HG02884 (cell line): ENCODE data around the gene PPM1N.
A peak's percentile ranks its signal among the peaks of the same experiment; 100 is the strongest.
"Not testable (repeated sequence)": the region's sequence is repeated elsewhere in the genome, so short reads cannot be mapped to it uniquely, and the experiment has no call there.

Experiments used
- ATAC-seq: cut with Tn5 transposase; IDR thresholded peaks from one replicate; pipeline ENCODE4 v1.9.1; 2021; ENCODE audit warnings: mild to moderate bottlenecking, moderate library complexity; ENCODE audit not compliant: unreplicated experiment

PPM1N gene

DNA sequence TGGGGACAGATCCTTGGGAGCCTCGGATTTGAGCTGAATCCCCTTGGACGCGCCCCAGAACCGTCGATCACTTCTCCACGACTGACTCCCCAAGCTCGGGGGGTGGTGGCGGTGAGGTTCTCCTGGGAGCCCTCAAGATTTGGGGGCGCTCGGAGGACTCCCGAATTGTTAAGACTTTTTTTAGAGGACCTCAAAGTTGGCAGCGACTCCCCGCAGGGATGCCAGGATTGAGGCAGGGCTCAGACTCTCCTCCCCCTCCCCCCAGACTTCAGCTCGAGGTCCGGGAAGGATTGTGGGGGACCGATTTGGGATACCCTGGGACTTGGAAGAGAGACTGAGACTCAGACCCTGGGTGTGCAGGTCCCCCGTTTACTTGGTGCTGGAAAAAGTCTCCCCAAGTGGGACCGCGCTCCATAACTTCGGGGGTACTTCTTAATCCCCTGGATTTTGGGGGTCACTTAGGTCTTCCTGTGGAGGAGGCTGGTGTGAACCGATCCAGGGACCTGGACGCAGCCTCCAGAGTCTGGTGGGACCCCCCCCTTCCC is 9.7 kb downstream of the PPM1N start:
- no peak for ATAC-seq

GRCh38 chr19:45508417-45508860 is 10.2 kb downstream of the PPM1N start:
- no peak for ATAC-seq

DNA sequence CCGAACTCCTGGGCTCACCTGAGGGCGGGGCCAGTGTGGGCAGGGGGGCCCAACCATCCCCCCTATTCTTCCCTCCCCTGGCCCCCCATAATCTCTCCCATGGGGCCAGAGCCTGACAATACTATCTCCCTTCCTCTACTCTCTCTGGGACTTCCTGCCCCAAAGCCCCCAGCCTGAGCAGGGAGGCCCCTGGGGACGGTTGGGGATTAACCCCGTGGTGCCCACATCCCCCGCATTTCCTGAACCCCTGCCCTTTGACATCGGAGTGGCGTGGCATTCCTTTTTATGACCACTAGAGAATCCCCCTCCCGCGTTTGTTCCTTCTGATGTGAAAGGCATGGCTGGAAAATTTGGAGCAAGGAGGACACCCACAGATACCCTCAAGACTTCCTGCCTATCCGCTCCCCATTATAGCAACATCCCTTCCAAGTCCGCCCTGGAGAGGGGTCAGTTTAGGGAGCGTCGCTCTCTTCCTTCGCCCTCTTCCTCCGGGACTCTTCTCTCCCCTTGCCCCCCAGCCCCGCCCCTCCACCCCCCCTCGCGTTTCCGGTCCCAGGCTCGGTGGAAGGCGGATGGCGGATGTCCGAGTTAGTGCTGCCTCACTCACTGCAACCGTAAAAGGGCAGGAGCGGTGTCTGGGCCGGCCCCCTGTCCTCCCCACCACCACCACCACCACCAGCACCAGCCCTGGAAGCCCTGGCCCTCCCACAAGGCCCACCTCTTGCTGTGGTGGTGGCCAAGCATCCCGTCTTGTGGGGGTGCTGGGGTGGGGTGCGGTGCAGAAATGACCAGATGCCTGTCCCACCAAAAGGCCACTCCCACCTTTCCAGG is 10.8 kb downstream of the PPM1N start:
- no peak for ATAC-seq

DNA sequence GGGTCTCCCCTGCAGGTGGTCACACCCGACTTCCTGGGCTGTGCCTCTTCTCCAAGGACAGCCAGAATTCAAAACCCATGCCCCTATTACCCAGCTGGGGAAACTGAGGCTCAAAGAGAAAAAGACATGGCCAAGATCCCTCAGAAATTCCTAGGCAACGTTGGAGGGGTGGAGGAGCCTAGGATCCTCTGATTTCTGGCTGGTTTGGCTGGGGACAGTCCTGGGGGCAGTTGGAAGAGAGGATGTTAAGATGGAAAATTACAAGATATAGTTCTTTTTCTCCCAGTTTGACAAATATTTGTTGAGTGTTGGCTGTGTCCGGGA is 11.4 kb downstream of the PPM1N start:
- ATAC-seq, result no peak

GRCh38 chr19:45510352-45510751 is 12.1 kb downstream of the PPM1N start:
- not testable (repeated sequence) for ATAC-seq

GRCh38 chr19:45511074-45511473 is 12.8 kb downstream of the PPM1N start:
- no peak for ATAC-seq

- no peak for ATAC-seq
Measured at GRCh38 chr19:45512881-45513483, 14.7 kb downstream of the PPM1N start.

- no peak for ATAC-seq
Measured at GRCh38 chr19:45514376-45515051, 16.3 kb downstream of the PPM1N start.

DNA sequence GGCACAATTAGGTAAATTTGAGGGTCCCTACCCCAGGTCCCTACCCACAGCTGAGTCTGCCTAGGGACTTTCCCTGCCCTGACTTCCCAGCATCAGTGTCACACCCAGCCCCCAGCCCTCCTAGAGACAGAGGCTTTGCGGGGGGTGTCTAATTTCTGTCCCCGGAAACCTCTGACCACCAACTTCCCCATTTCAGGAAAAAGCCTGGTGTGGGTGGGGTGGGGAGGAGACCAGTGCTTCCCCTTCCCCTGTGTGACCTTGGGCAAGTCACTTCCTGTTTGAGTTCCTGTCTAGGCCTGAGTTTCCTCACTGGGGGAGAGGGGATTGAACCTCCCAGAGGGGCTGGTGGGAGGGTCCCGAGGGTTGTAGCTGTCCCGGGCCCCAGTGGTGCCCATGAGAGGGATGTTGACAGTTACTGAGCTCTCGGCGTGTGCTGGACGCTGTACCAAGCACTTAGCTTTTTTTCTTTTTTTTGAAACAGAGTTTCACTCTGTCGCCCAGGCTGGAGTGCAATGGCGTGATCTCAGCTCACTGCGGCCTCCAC is 16.9 kb downstream of the PPM1N start:
- no peak for ATAC-seq

- no peak for ATAC-seq
Measured at GRCh38 chr19:45515807-45516401, 17.7 kb downstream of the PPM1N start.

GRCh38 chr19:45517238-45517637 is 19.0 kb downstream of the PPM1N start:
- no peak for ATAC-seq

GRCh38 chr19:45517641-45518468 is 19.6 kb downstream of the PPM1N start:
- no peak for ATAC-seq

- no peak for ATAC-seq
Measured at GRCh38 chr19:45518469-45518826, 20.2 kb downstream of the PPM1N start.

GRCh38 chr19:45522010-45522941 is 24.0 kb downstream of the PPM1N start:
- ATAC-seq, result no peak

- ATAC-seq, result peak; percentile 70
Measured at GRCh38 chr19:45523642-45524256, 25.5 kb downstream of the PPM1N start.

DNA sequence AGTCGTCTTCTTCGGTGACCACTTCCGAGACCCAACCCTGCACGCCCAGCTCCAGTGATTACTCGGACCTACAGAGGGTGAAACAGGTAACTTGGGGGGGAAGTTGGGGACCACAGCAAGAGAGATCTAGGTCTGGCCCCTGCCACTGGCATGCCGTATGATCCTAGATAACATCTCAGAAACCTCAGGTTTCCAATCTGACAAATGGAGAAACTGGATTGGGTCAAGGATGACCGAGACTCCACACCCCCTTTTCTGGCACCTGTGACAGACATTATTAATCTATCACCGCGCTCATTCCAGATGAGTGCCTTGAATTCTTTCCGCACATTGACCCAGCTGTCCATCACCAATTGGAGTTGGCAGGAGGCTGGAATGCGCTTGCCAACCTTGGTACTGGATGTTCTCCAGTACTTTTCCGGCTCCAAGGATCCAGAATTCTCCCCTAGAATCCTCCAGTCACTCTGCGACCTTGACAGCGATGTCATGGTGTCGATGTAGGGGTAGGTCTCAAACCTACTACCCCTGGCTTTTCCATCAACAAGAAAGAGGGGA is 26.4 kb downstream of the PPM1N start:
- no peak for ATAC-seq

- no peak for ATAC-seq
Measured at GRCh38 chr19:45526143-45526542, 27.9 kb downstream of the PPM1N start.

DNA sequence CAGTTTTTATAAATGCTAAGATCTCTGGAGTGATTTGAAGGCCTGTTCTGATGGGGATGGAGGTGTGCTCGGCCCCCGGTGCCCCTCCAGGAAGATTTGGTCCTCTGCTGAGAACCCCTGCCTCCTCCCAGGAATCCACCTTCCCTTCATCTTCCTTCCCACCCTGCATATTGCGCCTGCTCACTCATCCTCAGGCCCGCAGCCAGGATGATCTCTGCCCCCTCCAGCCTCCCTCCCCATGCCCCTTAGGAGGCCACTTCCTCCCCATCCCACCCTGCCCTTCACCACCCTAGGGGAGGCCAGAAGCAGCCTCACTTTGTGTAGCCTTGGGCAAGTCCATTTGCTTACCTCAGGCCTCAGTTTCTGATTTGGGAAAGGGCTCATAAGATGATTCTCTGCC is 28.7 kb downstream of the PPM1N start:
- no peak for ATAC-seq
